Measurements from ENCODE around the gene GPC6.

GRCh38 chr13:93480553-93481106 is 254.0 kb downstream of the GPC6 start:
- no peak for TF ChIP-seq POLR2A (IDR thresholded peaks at IDR 0.05)
- no peak for TF ChIP-seq CTCF (IDR thresholded peaks at IDR 0.05)

Data from uterus (tissue), 2 donors.